HEK293 (cell line): ENCODE measurements around the gene KRT20.

Experiments used
- ATF2 ChIP-seq: fragments of 450-650 bp; formaldehyde crosslinking; IDR thresholded peaks from 2 replicates; pipeline ENCODE4 v1.5.1; 2016; ENCODE audit warnings: missing biosample characterization, missing genetic modification characterization, low read depth
- GFI1B ChIP-seq: fragments of 450-650 bp; formaldehyde crosslinking; IDR thresholded peaks from 2 replicates; pipeline ENCODE4 v1.5.1; 2016; ENCODE audit warnings: missing biosample characterization, missing genetic modification characterization
- GLI2 ChIP-seq: fragments of 450-650 bp; formaldehyde crosslinking; IDR thresholded peaks from 2 replicates; pipeline ENCODE4; 2017; ENCODE audit warnings: missing biosample characterization, missing genetic modification characterization, low read depth, borderline replicate concordance
- INSM2 ChIP-seq: fragments of 450-650 bp; formaldehyde crosslinking; IDR thresholded peaks from 2 replicates; pipeline ENCODE4 v1.5.1; 2016; ENCODE audit warnings: missing biosample characterization, missing genetic modification characterization
- SCRT1 ChIP-seq: fragments of 450-650 bp; formaldehyde crosslinking; IDR thresholded peaks from 2 replicates; pipeline ENCODE4 v1.5.1; 2016; ENCODE audit warnings: missing biosample characterization, missing genetic modification characterization, borderline replicate concordance
- TRIM28 ChIP-seq: IDR thresholded peaks from 2 replicates; pipeline ENCODE4 v1.6.1; 2011; ENCODE audit warnings: low read length, control low read depth, borderline replicate concordance
- TSHZ1 ChIP-seq: fragments of 450-650 bp; formaldehyde crosslinking; IDR thresholded peaks from 2 replicates; pipeline ENCODE4 v1.5.1; 2016; ENCODE audit warnings: missing biosample characterization, missing genetic modification characterization, borderline replicate concordance
- ZIC2 ChIP-seq: fragments of 450-650 bp; formaldehyde crosslinking; IDR thresholded peaks from 2 replicates; pipeline ENCODE4 v1.5.1; 2016; ENCODE audit warnings: missing biosample characterization, missing genetic modification characterization
- ZNF148 ChIP-seq: fragments of 450-650 bp; formaldehyde crosslinking; IDR thresholded peaks from 2 replicates; pipeline ENCODE4 v1.5.0; 2017; ENCODE audit warnings: missing biosample characterization, missing genetic modification characterization, borderline replicate concordance
- ZNF169 ChIP-seq: fragments of 450-650 bp; formaldehyde crosslinking; IDR thresholded peaks from 2 replicates; pipeline ENCODE4 v1.5.1; 2016; ENCODE audit warnings: missing biosample characterization, missing genetic modification characterization
- ZNF211 ChIP-seq: fragments of 450-650 bp; formaldehyde crosslinking; IDR thresholded peaks from 2 replicates; pipeline ENCODE4 v1.5.1; 2016; ENCODE audit warnings: low read depth, missing biosample characterization, missing genetic modification characterization
- ZNF501 ChIP-seq: fragments of 450-650 bp; formaldehyde crosslinking; IDR thresholded peaks from 2 replicates; pipeline ENCODE4 v1.5.1; 2016; ENCODE audit warnings: missing biosample characterization, missing genetic modification characterization
- ZNF529 ChIP-seq: fragments of 450-650 bp; formaldehyde crosslinking; IDR thresholded peaks from 2 replicates; pipeline ENCODE4 v1.5.1; 2017; ENCODE audit warnings: missing genetic modification characterization, missing biosample characterization; ENCODE audit not compliant: insufficient replicate concordance
- ZNF623 ChIP-seq: fragments of 450-650 bp; formaldehyde crosslinking; IDR thresholded peaks from 2 replicates; pipeline ENCODE4 v1.5.1; 2016; ENCODE audit warnings: missing biosample characterization, missing genetic modification characterization
- ZNF645 ChIP-seq: fragments of 450-650 bp; formaldehyde crosslinking; IDR thresholded peaks from 2 replicates; pipeline ENCODE4; 2016; ENCODE audit warnings: missing biosample characterization, missing genetic modification characterization
- ZNF660 ChIP-seq: fragments of 450-650 bp; IDR thresholded peaks from 2 replicates; pipeline ENCODE4 v1.5.1; 2018; ENCODE audit warnings: missing biosample characterization, mild to moderate bottlenecking, missing genetic modification characterization
- ZNF677 ChIP-seq: fragments of 450-650 bp; IDR thresholded peaks from 2 replicates; pipeline ENCODE4 v1.5.0; 2018; ENCODE audit warnings: missing biosample characterization, mild to moderate bottlenecking, missing genetic modification characterization, moderate library complexity
- ZNF692 ChIP-seq: fragments of 450-650 bp; formaldehyde crosslinking; IDR thresholded peaks from 2 replicates; pipeline ENCODE4 v1.5.1; 2016; ENCODE audit warnings: missing biosample characterization, missing genetic modification characterization
- ZNF777 ChIP-seq: fragments of 450-650 bp; formaldehyde crosslinking; IDR thresholded peaks from 2 replicates; pipeline ENCODE4 v1.5.1; 2017; ENCODE audit warnings: missing biosample characterization, missing genetic modification characterization, borderline replicate concordance
- ZSCAN23 ChIP-seq: fragments of 450-650 bp; formaldehyde crosslinking; IDR thresholded peaks from 2 replicates; pipeline ENCODE4 v1.5.1; 2016; ENCODE audit warnings: missing biosample characterization, missing genetic modification characterization
- ZSCAN4 ChIP-seq: fragments of 450-650 bp; formaldehyde crosslinking; IDR thresholded peaks from 2 replicates; pipeline ENCODE4 v1.5.1; 2017; ENCODE audit warnings: missing biosample characterization, missing genetic modification characterization
- ZSCAN5A ChIP-seq: fragments of 450-650 bp; formaldehyde crosslinking; IDR thresholded peaks from 2 replicates; pipeline ENCODE4 v1.5.1; 2016; ENCODE audit warnings: missing biosample characterization, missing genetic modification characterization

Gene KRT20

GRCh38 chr17:40827746-40828453 lies 57.1 kb downstream of the KRT20 start (continued):
- TF ChIP-seq TSHZ1 (tag by site-specific recombination) (peak; percentile 98), ZNF660 (peak; percentile 87), ZSCAN23 (tag by site-specific recombination) (peak; percentile 59; the same call in 1 of the 2 replicates), SCRT1 (tag by site-specific recombination) (no peak), ZNF169 (tag by site-specific recombination) (no peak), ATF2 (0 out of 2 replicates have a peak, but pooled peaks have one; percentile 47), ZNF692 (tag by site-specific recombination) (peak; percentile 62), ZSCAN4 (peak; percentile 40; the same call in 1 of the 2 replicates), ZSCAN5A (tag by site-specific recombination) (peak; percentile 76; the same call in 1 of the 2 replicates), ZNF623 (tag by site-specific recombination) (no peak), ZNF211 (tag by site-specific recombination) (no peak), ZNF777 (tag by site-specific recombination) (no peak), ZNF677 (tag by site-specific recombination) (no peak), TRIM28 (peak; percentile 23; the same call in 1 of the 2 replicates), ZNF148 (no peak), GLI2 (tag by site-specific recombination) (peak; percentile 58; the same call in 1 of the 2 replicates), INSM2 (tag by site-specific recombination) (peak; percentile 90), ZIC2 (tag by site-specific recombination) (peak; percentile 57), ZNF529 (tag by site-specific recombination) (no peak), GFI1B (tag by site-specific recombination) (no peak), ZNF645 (no peak), ZNF501 (tag by site-specific recombination) (no peak)
